ENCODE measurements around the gene ZNF804A. TPM values are rescaled to one million over a fixed set of nuclear protein-coding genes. Genes with fewer than 3 reads are reported as not detected.

Gene ZNF804A
- total and polyA plus RNA-seq, 2 of the 8 experiments (the other 6 are each of a cell fraction or from before 2014, with no cell fraction given), result 0.02 TPM; not detected in 1

DNA sequence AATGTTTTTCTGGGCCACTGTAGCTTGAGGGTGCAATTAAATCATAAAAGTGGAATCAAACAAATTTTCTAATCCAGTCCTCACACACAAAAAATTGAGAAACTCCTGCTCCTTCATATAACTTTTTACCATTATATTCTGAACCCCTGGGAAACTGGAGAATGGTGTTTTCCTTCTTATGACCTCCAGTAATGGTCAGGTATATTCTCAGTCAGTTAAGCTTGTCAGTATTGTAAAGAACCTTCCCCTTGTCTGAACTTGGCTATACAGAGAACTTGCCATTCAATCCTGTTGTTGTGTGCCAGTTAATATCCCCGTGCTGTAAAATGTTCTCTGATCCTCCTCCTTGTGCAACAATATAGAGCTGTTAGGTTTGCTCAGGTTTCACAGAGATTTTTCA, 39.5 kb downstream of the ZNF804A start:
- H3K9ac ChIP-seq (replicated peaks in 1 of 4; ENCODE audit: extremely low read depth in 1 of 4, low read depth in 3 of 4, low read length in 3 of 4), result no peak overlapping the region
- H3K18ac ChIP-seq (ENCODE audit: extremely low read depth, low read length), result no peak overlapping the region
- H4K8ac ChIP-seq (ENCODE audit: extremely low read depth, insufficient read depth, low read length), result no peak overlapping the region
- H3K27ac ChIP-seq (ENCODE audit: low read depth, low read length), result no peak overlapping the region
- H3K4ac ChIP-seq (replicated peaks; ENCODE audit: insufficient read length, low read depth, low read length), result no peak overlapping the region
- no peak overlapping the region for H3K56ac ChIP-seq (replicated peaks; ENCODE audit: insufficient read length, low read depth, low read length)
- H3K9me3 ChIP-seq (ENCODE audit: insufficient read depth in 2 of 2, low read depth in 1 of 2, low read length in 1 of 2), result no peaks in the 10 kb centered on the region
- 84% methylated on average over 1 of the region's 1 CpG; no CpG with 5 or more reads in 1 of the 2 experiments for WGBS, 2 experiments (ENCODE audit: extremely low coverage in 1 of 2, insufficient coverage in 1 of 2, insufficient read length in 1 of 2, insufficient replicate concordance in 2 of 2, low coverage in 1 of 2, low lambda C conversion rate in 2 of 2, missing lambda C conversion rate in 1 of 2)
- CTCF ChIA-PET (ENCODE audit: partially characterized antibody), result no interaction called here
- H4K91ac ChIP-seq (replicated peaks; ENCODE audit: insufficient read length, low read length), result no peak overlapping the region
- H3K4me1 ChIP-seq (replicated peaks in 1 of 4; ENCODE audit: control insufficient read depth in 3 of 4, insufficient read depth in 4 of 4, low read length in 3 of 4), result no peaks in the 10 kb centered on the region
- no peak overlapping the region for H2AK5ac ChIP-seq (ENCODE audit: low read depth, low read length)
- DNase-seq (ENCODE audit: low read depth in 1 of 2, low spot score in 2 of 2) (no peak), FAIRE-seq (no peak)
- H3K4me2 ChIP-seq (ENCODE audit: insufficient read depth in 1 of 2, low read depth in 2 of 2, low read length in 2 of 2), result no peak overlapping the region
- POLR2A ChIA-PET (ENCODE audit: partially characterized antibody), result no interaction called here
- H3K23ac ChIP-seq (ENCODE audit: insufficient read length), result no peak overlapping the region
- no peaks in the 10 kb centered on the region for H3K23me2 ChIP-seq (ENCODE audit: low read depth, low read length)
- no peak overlapping the region for H2BK12ac ChIP-seq (ENCODE audit: low read depth, low read length)
- no peaks in the 10 kb centered on the region for H3K79me1 ChIP-seq (ENCODE audit: low read depth, low read length)
- H2BK5ac ChIP-seq (ENCODE audit: low read depth, low read length), result no peak overlapping the region
- no peaks in the 10 kb centered on the region for H3K79me2 ChIP-seq (ENCODE audit: control insufficient read depth in 1 of 2, insufficient read depth in 2 of 2, low read length in 2 of 2)
- H2BK20ac ChIP-seq (ENCODE audit: low read length), result no peak overlapping the region
- no peak overlapping the region for H3K14ac ChIP-seq (ENCODE audit: insufficient read length)
- no peak overlapping the region for H2BK120ac ChIP-seq (replicated peaks; ENCODE audit: low read depth, low read length)
- no peaks in the 10 kb centered on the region for H3K27me3 ChIP-seq (replicated peaks in 1 of 4; ENCODE audit: control insufficient read depth in 3 of 4, extremely low read depth in 1 of 4, insufficient read depth in 3 of 4, low read length in 3 of 4)
- no peaks in the 10 kb centered on the region for H4K20me1 ChIP-seq (replicated peaks in 1 of 2; ENCODE audit: control insufficient read depth in 1 of 2, insufficient read depth in 2 of 2, low read length in 2 of 2)
- H3K4me3 ChIP-seq (ENCODE audit: extremely low read depth in 1 of 4, insufficient read depth in 2 of 4, low read depth in 3 of 4, low read length in 4 of 4), result no peak overlapping the region
- H3K36me3 ChIP-seq (ENCODE audit: control insufficient read depth in 2 of 4, insufficient read depth in 4 of 4, low read length in 3 of 4), result no peaks in the 10 kb centered on the region
- no peak overlapping the region for H2BK15ac ChIP-seq (ENCODE audit: low read length)
- no peak overlapping the region for H2AFZ ChIP-seq (ENCODE audit: low read length)
- no peak overlapping the region for H4K5ac ChIP-seq (ENCODE audit: insufficient read length, low read depth, low read length)
- no peak for TF ChIP-seq KDM1A (IDR thresholded peaks at IDR 0.05; ENCODE audit: borderline replicate concordance, low read length)
- TF ChIP-seq, protein P1, sequence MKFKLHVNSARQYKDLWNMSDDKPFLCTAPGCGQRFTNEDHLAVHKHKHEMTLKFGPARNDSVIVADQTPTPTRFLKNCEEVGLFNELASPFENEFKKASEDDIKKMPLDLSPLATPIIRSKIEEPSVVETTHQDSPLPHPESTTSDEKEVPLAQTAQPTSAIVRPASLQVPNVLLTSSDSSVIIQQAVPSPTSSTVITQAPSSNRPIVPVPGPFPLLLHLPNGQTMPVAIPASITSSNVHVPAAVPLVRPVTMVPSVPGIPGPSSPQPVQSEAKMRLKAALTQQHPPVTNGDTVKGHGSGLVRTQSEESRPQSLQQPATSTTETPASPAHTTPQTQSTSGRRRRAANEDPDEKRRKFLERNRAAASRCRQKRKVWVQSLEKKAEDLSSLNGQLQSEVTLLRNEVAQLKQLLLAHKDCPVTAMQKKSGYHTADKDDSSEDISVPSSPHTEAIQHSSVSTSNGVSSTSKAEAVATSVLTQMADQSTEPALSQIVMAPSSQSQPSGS (IDR thresholded peaks at IDR 0.05; ENCODE audit: low read length), result no peak
- no peak for TF ChIP-seq ASH2L (IDR thresholded peaks at IDR 0.05; ENCODE audit: low read length)

Measured in H1 (cell line).